Stimulated activated CD4-positive, alpha-beta T cell treated with anti-CD3 and anti-CD28 coated beads, Interleukin-15, amount 100 ng/mL, for 24 hours (primary cell): ENCODE data around the gene F10.
"Not testable (repeated sequence)": the region's sequence is repeated elsewhere in the genome, so short reads cannot be mapped to it uniquely, and the experiment has no call there.

Experiments
- DNase-seq: peaks from one replicate; pipeline ENCODE4 v3.0.0-alpha.2; 2020

Gene F10

DNA sequence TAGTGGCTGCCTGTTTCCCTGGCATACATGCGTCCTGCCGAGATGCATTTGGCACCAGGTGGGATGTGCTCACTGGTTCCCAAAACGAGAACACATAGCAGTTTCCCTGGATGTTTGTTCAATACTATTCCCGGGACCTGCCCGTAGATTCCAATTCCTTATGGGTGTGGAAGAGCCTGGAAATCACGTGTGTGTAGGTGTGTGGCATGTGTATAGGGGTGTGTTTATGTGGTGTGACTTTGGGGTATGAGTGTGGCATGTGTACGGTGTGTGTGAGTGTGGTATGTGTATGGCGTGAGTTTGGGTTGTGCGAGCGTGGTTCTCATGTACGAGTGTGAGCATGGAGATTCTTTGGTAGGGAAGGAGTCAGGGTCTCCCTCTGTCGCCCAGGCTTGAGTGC is 19.9 kb upstream of the F10 start:
- DNase-seq: no peak

DNA sequence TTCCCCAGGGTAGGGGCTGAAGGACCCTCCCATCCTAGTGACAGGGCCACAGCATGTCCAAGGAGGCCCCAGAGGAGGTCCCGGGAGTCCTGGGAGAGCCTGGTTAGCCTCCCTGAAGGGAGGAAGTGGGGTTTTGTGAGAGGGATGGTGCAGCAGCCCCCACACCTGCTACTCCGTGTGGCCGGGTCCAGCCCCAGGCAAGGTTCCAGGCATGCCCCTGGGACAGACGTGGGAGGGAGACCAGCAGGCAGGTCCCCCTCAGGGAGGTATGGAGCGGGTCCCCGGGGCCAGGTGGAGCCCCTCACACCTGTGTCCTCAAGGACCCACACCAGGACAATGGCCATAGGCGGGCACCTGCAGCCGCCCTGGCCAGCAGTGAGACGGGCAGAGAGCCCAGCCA is 19.0 kb upstream of the F10 start:
- no peak for DNase-seq

DNA sequence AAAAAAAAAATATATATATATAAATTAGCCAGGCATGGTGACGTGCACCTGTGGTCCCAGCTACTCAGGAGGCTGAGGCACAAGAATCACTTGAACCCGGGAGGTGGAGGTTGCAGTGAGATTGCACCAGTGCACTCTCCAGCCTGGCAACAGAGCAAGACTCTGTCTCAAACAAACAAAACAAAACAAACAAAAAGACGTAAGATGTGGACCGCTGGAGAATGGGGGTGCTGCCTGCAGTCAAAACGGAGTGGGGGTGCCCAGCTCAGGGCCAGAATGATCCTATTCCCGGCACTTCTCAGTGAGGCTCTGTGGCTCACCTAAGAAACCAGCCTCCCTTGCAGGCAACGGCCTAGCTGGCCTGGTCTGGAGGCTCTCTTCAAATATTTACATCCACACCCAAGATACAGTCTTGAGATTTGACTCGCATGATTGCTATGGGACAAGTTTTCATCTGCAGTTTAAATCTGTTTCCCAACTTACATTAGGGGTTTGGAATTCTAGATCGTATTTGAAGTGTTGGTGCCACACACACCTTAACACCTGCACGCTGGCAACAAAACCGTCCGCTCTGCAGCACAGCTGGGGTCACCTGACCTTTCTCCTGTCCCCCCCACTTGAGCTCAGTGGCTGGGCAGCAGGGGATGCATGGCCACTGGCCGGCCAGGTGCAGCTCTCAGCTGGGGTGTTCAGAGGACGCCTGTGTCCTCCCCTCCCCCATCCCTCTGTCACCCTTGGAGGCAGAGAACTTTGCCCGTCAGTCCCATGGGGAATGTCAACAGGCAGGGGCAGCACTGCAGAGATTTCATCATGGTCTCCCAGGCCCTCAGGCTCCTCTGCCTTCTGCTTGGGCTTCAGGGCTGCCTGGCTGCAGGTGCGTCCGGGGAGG is 17.3 kb upstream of the F10 start, which contains the start of gene F7:
TSS of gene F7 (plus strand) at position 760 of the 889 bp plus-strand sequence. CDS start at position 811, 51 bp downstream.
- DNase-seq: no peak

DNA sequence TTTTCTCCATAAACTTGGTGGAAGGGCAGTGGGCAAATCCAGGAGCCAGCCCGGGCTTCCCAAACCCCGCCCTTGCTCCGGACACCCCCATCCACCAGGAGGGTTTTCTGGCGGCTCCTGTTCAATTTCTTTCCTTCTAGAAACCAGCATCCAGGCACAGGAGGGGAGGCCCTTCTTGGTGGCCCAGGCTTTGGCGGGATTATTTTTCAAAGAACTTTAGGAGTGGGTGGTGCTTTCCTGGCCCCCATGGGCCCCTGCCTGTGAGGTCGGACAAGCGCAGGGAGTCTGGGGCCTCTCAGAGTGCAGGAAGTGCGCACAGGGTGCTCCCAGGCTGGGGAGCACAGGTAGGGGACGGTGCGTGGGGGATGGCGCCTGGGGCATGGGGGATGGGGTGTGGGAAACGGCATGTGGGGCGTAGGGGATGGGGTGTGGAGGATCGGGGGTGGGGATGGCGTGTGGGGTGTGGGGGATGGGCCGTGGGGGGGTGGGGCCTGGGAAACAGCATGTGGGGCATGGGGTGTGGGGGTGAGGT is 16.6 kb upstream of the F10 start:
- DNase-seq: no peak

DNA sequence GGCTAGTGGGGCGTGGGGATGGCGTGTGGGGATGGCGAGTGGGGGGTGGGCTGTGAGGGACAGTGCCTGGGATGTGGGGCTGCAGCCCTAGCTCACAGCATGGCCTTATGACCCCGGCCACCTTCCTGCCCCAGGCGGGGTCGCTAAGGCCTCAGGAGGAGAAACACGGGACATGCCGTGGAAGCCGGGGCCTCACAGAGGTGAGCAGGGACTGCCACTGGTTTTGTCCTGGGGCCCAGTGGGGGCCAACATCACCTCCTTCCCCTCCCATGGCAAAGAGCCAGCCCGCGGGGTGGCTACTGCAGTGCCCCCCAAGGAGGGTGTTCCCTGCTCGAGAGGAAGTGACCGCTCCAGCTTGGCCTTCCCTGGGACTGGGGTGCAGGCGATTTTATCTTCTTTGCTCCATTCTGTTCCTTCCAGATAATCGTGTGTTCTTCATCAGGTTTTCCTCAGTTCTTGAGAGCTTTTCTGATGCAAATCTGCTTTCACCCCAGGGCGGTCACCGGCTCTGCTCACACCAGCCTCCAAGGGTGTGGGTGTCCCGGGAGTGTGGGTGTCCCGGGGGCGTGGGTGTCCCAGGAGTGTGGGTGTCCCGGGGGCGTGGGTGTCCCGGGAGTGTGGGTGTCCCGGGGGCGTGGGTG is 15.8 kb upstream of the F10 start:
- peak; percentile 14 for DNase-seq

DNA sequence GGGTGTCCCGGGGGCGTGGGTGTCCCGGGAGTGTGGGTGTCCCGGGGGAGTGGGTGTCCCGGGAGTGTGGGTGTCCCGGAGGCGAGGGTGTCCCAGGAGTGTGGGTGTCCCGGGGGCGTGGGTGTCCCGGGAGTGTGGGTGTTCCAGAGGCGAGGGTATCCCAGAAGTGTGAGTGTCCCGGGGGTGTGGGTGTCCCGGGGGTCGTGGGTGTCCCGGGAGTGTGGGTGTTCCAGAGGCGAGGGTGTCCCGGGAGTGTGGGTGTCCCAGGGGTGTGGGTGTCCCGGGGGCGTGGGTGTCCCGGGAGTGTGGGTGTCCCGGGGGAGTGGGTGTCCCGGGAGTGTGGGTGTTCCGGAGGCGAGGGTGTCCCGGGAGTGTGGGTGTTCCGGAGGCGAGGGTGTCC is 14.1 kb upstream of the F10 start:
- DNase-seq: not testable (repeated sequence)

DNA sequence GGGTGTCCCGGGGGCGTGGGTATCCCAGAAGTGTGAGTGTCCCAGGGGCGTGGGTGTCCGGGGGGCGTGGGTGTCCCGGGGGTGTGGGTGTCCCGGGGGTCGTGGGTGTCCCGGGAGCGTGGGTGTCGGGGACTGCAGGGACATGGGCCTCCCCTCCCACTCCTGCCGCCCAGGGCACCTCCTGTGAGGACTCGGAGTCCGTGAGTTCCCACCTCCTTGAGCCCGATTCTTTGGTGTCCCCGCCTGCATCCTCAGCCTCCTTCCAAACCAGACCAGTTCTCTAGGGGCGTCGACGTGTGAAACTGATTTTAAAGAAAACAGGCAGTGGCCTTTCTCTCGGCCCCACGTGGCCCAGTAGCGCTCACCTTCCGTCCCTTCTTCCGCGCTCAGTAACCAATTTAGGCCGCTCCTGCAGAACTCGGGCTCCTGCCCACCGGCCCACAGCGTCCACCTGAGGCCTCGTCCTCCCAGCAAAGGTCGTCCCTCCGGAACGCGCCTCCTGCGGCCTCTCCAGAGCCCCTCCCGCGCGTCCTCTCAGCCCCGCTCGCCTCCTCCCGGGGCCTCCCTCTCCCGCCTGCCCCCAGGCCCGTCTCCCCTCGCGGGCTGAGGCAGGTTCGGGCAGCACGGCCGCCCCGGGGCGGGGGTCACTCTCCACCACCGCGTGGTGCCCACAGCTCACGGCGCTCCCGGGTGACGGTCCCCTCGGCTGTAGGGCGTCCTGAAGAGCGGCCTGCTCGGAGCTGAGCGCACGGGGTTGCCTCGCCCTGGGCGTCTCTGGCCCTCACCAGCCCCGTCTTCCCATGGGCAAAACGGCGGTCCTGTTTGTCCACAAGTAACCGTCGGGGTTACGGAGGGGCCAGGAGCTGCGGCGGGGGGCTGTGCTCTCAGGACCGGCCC is 13.2 kb upstream of the F10 start:
- peak; percentile 23 for DNase-seq

DNA sequence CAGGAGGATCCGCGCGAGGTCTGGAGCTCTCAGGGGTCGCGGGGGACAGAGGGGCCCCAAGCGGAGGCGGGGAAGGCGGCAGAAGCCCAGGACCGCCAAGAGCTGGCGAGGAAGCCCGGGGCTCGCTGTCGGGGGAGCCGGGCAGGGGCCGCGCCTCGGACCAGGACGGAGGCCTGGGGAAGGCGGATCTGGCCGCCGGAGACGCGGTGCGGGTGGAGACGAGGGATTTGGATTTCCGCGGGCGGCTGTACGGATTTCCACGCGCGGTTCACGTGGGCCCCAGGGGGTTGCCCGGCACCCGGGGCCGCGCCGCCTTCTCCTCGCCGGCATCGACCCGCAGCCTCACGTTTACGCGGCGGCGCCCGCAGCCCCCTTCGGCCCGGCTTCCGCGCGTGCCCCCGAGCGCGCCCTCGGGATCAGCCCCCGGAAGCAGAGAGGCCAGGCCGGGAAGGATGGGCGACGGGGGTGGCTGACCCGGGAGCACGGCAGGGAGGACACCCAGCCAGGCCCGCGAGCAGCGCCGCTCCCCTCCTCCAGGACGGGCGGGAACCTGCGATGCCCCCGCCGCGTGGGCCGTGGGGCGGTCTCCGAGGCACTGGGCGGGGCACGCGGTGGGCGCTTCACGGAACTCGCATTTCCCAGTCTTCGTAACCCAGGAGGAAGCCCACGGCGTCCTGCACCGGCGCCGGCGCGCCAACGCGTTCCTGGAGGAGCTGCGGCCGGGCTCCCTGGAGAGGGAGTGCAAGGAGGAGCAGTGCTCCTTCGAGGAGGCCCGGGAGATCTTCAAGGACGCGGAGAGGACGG is 12.3 kb upstream of the F10 start:
- DNase-seq: peak; percentile 55

DNA sequence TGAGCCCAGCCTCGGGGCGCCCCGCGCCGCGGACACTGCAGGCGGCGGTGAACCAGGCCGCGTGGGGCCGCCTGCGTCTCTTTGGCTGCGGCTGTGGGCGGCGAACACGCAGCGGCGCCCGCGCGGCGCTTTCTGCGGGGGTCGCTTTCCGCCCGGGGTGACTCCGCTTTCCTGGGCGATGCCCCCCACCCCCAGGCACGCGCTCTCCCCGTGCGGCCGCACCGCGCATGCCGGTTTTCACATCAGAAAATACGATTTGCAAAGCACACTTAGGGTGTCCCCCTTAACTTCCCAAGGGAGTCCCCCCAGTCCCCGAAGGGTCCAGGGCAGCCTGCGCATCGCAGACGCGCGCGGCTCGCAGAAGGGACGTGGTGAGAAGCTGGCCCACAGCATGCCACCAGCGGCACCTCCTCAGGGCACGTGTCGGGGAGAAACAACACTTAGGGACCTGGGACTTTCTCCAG is 11.7 kb upstream of the F10 start:
- DNase-seq: no peak

DNA sequence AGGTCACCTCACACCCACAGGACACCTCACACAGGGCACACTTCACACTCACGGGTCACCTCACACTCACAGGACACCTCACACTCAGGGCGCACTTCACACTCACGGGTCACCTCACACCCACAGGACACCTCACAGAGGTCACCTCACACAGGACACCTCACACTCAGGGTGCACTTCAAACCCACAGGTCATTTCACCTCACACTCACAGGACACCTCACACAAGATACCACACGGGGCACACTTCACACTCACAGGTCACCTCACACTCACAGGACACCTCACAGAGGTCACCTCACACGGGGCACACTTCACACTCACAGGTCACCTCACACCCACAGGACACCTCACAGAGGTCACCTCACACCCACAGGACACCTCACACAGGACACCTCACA is 10.8 kb upstream of the F10 start:
- not testable (repeated sequence) for DNase-seq

DNA sequence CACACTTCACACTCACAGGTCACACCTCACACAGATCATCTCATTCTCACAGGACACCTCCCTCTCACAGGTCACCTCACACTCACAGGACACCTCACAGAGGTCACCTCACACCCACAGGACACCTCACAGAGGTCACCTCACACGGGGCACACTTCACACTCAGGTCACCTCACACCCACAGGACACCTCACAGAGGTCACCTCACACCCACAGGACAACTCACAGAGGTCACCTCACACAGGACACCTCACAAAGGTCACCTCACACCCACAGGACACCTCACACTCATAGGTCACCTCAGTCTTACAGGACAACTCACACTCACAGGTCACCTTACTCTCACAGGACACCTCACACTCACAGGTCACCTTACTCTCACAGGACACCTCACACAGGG is 10.1 kb upstream of the F10 start:
- not testable (repeated sequence) for DNase-seq

DNA sequence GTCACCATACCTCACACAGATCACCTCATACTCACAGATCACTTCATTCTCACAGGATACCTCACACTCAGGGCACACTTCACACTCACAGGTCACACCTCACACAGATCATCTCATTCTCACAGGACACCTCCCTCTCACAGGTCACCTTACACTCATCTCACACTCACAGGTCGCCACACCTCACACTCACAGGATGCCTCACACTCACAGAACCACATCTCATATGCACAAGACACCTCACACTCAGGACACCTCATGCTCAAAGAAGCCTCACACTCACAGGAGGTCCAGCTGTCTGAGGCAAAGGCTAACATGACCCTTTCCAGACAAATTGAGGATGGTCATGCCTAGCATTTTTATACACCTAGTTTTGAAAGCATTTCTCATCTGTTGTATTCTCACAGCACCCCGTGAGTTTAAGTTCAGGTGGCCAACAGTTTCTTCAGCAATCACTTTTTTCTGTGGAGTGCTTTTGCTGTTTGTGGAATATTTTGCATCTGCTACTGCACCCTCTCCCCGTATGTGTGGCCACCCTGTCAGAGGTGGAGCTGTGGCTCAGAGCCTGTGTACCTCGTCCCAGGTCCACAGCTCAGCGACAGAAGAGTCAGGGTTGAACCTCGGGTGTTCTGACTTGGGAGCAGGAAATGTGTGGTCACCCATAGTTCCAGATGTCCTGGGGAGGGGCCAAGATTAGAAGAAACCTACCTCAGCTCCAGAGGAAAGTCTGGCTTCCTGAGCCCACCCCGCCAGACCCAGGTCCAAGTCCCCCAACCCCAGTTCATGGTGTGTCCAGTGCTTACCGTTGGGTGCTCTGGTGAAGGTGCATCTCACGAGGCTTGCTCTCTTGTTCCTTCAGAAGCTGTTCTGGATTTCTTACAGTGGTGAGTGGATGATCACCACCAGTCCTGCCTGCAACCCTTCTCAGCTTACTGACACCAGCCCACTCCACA is 9.4 kb upstream of the F10 start:
- no peak for DNase-seq

DNA sequence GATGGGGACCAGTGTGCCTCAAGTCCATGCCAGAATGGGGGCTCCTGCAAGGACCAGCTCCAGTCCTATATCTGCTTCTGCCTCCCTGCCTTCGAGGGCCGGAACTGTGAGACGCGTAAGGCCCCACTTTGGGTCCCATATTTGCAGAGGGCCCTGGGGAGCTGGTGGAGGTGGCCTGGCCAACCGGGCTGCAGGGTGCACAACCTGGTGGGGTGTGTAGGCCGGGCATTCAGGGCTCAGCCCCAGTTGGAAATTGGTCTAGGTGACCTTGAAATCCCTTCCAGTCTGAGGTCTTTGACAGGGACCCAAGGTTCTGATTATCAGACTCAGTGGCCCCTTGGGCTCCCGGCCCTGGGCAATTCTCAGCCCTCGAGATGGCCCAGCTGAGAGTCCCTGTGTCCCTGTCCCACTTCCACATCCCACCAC is 8.7 kb upstream of the F10 start:
- DNase-seq: no peak

DNA sequence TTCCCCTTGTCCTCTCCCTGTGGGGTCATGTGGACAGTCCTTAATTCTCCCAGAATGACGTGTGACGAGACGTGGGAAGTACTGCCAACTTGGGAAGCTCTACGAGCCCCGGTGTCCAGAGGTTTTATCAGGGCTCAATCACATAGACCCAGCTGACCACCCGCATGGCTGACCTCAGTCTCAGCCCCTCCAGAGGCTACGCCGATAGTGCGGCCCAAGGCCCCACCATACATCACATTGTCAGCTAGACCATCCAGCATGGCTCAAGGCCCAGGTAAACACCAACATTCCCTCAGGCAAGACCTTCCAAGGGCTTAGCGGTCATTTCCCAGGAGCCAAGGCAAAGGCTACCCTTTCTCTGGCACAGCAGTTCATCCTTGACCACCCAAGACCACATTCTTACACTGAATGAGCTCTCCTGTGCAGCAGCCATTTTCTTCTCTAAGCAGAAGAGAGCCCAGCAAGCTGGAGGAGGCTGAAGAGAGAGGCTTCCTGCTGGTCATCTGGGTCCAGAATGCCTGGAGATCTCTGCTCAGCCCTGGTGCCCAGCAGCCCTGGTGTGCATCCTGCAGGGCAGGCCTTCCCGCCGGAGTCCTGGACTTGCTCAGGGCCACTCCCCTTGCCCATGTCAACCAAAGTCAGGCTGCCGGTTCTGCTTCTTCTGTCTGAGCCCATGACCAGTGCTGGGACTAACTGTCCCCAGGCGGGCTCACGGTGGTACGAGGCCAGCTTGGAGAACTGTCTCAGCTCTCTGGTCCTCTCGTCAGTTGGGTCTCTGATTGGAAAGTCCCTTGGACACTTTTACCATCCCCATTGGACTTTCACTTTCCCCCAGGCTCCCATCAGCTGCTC is 7.9 kb upstream of the F10 start:
- no peak for DNase-seq

DNA sequence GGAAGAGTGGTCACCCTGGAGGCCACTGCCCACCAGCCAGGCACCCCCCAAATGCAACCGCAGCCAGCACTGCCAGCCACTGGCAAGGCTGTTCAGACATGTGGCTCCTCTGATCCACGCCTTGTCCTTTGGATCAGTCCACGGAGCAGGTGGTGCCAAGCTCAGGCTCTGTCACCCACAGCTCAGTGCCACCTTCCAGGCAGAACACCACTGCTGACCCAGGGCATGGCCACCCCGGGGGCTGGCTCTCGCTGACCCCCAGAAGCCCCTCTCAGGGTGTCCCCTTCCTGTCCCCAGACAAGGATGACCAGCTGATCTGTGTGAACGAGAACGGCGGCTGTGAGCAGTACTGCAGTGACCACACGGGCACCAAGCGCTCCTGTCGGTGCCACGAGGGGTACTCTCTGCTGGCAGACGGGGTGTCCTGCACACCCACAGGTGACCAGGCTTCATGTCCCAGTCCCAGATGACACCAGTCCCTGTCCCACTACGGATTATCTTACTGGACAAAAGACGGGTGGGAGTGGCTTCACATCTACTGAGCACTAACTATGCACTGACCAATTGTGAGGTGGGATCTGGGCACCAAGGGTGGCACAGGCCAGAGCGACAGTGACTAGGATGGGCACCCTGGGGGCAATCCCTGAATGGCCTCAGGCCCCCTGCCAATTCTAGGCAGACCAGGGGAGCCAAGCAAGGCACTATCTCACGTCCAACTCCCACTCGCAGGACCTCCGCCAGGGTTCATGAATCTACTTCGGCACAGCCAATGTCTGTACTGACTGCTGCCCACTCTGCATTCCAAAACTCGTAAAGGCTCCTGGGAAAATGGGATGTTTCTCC is 7.0 kb upstream of the F10 start:
- no peak for DNase-seq

DNA sequence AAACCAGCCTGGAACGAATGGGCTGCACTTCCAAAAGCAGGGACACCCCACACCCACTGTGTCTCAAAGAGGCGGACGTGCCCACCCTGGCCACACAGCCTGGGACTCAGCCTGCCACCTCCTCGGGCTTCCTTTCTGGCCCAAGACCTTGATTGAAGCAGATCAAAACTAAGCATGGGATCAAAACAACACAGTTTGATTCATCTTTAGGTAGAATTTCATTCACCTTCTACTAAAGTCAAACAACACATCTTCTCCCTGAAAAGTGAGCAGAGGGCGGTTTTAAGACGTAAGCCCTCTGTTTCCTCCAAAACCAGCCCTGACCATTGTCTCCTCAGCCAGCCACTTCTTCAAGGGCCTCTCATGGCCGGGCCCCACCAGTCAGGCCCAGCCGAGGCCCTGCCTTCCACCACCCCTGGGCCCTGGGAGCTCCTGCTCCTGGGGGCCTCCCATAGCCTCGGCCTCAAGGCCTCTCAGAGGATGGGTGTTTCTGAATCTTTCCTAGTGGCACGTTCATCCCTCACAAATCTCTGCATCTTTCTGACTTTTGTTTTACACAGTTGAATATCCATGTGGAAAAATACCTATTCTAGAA is 6.3 kb upstream of the F10 start:
- DNase-seq: no peak

DNA sequence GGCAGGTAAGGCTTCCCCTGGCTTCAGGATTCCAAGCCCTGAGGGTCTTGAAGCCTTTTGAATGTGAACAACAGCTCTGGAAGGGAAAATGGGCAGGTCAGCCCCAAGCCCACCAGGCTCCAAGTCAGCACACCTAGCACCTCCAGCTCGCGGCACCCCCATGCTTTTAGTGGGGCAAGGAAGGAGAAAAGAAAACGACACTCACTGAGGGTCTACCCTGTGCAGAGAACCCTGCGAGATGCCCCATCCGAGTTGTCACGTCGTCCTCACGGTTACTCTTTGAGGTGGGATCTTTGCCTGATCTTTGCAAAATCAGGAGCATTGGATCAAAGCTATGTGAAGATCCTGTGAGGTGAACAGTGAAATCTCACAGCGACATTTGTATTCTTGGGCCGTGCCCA is 5.7 kb upstream of the F10 start:
- DNase-seq: no peak

DNA sequence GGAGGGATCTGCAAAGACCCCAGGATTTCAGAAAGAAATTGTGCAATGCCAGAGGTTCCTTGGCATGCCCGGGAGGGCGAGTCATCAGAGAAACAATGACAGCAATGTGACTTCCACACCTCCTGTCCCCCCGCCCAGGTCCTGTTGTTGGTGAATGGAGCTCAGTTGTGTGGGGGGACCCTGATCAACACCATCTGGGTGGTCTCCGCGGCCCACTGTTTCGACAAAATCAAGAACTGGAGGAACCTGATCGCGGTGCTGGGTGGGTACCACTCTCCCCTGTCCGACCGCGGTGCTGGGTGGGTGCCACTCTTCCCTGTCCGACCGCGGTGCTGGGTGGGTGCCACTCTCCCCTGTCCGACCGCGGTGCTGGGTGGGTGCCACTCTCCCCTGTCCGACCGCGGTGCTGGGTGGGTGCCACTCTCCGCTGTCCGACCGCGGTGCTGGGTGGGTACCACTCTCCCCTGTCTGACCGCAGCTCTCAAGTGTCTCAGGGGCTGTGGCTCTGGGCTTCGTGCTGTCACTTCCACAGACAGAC is 5.2 kb upstream of the F10 start:
- DNase-seq: no peak
